ENCODE measurements around the gene AMELX. TPM values are rescaled to one million over a fixed set of nuclear protein-coding genes. Genes with fewer than 3 reads are reported as not detected.

Gene AMELX
- total and polyA plus RNA-seq, 4 donors, result not detected

- WGBS, result 90% methylated on average over 3 of the region's 3 CpGs
Observed at GRCh38 chrX:11269006-11269405, 24.2 kb upstream of the AMELX start.

More at GRCh38 chrX:11269006-11269405, 24.2 kb upstream of the AMELX start:
- Histone ChIP-seq H3K27me3 (ENCODE audit: control insufficient read depth in 4 of 4, insufficient read depth in 4 of 4, low read length in 3 of 4) (no peaks in the 10 kb centered on the region), H3K9ac (ENCODE audit: low read depth in 1 of 2, low read length in 2 of 2) (no peak overlapping the region), H3K4me3 (ENCODE audit: low read depth in 1 of 3, low read length in 3 of 3) (no peak overlapping the region), H3K9me3 (ENCODE audit: control insufficient read depth in 4 of 4, low read length in 3 of 4) (no peaks in the 10 kb centered on the region), H3K4me1 (ENCODE audit: control insufficient read depth in 4 of 4, insufficient read depth in 4 of 4, low read length in 3 of 4) (no peaks in the 10 kb centered on the region), H3K27ac (ENCODE audit: low read depth in 1 of 2, low read length in 2 of 2) (no peak overlapping the region), H3K36me3 (ENCODE audit: control insufficient read depth in 4 of 4, insufficient read depth in 3 of 4, low read depth in 1 of 4, low read length in 3 of 4) (no peaks in the 10 kb centered on the region)
- no peak for DNase-seq (ENCODE audit: low spot score)
- TF ChIP-seq HNF4A (conservative IDR thresholded peaks at IDR 0.05) (no peak), HNF4G (IDR thresholded peaks at IDR 0.05) (no peak), GABPA (IDR thresholded peaks at IDR 0.05 in 1 of 2, conservative IDR thresholded peaks at IDR 0.05 in 1 of 2) (no peak), JUND (IDR thresholded peaks at IDR 0.05) (no peak), RAD21 (IDR thresholded peaks at IDR 0.05) (no peak), YY1 (IDR thresholded peaks at IDR 0.05) (no peak), RXRA (IDR thresholded peaks at IDR 0.05) (no peak), FOXA1 (IDR thresholded peaks at IDR 0.05) (no peak), REST (IDR thresholded peaks at IDR 0.05) (no peak), NR2F2 (IDR thresholded peaks at IDR 0.05) (no peak), CTCF (IDR thresholded peaks at IDR 0.05; ENCODE audit: low read depth, low read length, missing input control) (no peak), EGR1 (IDR thresholded peaks at IDR 0.05; ENCODE audit: low read depth in 2 of 2) (no peak), ATF3 (IDR thresholded peaks at IDR 0.05) (no peak), SP1 (IDR thresholded peaks at IDR 0.05) (no peak), TAF1 (conservative IDR thresholded peaks at IDR 0.05) (no peak), FOXA2 (IDR thresholded peaks at IDR 0.05) (no peak)
- TF ChIP-seq, protein P1, sequence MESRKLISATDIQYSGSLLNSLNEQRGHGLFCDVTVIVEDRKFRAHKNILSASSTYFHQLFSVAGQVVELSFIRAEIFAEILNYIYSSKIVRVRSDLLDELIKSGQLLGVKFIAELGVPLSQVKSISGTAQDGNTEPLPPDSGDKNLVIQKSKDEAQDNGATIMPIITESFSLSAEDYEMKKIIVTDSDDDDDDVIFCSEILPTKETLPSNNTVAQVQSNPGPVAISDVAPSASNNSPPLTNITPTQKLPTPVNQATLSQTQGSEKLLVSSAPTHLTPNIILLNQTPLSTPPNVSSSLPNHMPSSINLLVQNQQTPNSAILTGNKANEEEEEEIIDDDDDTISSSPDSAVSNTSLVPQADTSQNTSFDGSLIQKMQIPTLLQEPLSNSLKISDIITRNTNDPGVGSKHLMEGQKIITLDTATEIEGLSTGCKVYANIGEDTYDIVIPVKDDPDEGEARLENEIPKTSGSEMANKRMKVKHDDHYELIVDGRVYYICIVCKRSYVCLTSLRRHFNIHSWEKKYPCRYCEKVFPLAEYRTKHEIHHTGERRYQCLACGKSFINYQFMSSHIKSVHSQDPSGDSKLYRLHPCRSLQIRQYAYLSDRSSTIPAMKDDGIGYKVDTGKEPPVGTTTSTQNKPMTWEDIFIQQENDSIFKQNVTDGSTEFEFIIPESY (IDR thresholded peaks at IDR 0.05), result no peak
- TF ChIP-seq, protein P2, sequence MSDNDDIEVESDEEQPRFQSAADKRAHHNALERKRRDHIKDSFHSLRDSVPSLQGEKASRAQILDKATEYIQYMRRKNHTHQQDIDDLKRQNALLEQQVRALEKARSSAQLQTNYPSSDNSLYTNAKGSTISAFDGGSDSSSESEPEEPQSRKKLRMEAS (IDR thresholded peaks at IDR 0.05), result no peak
